ENCODE data around the gene STX18. TPM values are rescaled to one million over a fixed set of nuclear protein-coding genes. Genes with fewer than 3 reads are reported as not detected.

The STX18 gene
- total RNA-seq, 1 experiment from 2014 or later = 36.5 TPM

DNA sequence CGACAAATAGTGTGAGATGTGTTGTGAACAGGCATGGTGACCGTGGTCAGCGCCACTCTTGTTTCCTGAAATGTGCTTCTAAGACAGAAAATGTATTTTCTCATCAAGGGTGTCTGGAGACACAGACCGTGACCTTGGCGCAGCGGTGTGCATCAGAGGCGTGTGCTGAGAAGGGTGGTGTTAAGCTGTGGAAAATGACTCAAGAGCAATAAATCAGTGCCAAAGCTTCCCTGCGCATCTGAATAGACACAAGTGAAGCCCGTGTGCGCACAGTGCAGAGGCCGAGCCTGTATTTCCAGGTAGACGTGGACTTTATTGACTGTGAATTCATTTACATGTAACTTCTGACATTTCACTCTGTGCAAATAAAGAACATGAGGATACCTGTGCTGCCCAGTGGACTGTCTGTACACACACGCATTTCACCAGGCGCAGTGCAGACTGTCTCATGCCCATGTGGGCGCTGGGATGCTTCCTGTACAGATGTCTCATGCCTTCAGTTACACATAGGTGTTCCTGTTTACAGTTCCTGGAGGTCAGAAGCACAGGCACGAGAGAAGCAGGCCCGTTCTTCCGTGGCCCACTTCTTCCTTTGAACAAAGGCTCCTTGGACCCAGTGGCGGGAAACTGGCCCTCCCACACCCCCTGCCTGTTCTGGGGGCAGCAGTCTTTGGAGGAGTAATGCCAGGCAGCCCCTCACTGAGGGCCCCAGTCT lies 123.0 kb downstream of the STX18 start:
- Mint-ChIP-seq H3K4me3 (ENCODE audit: unreplicated experiment) (no peak overlapping the region), H3K27ac (ENCODE audit: unreplicated experiment) (no peak overlapping the region), H3K4me1 (ENCODE audit: low read depth, unreplicated experiment) (no peaks in the 10 kb centered on the region), H3K36me3 (ENCODE audit: insufficient read depth, unreplicated experiment) (peaks cover 33% of the 10 kb centered on the region), H3K9me3 (ENCODE audit: unreplicated experiment) (peaks cover 9% of the 10 kb centered on the region), H3K27me3 (ENCODE audit: insufficient read depth, unreplicated experiment) (no peaks in the 10 kb centered on the region)
- CTCF ChIA-PET = no interaction called here
- TF ChIP-seq, protein P1, sequence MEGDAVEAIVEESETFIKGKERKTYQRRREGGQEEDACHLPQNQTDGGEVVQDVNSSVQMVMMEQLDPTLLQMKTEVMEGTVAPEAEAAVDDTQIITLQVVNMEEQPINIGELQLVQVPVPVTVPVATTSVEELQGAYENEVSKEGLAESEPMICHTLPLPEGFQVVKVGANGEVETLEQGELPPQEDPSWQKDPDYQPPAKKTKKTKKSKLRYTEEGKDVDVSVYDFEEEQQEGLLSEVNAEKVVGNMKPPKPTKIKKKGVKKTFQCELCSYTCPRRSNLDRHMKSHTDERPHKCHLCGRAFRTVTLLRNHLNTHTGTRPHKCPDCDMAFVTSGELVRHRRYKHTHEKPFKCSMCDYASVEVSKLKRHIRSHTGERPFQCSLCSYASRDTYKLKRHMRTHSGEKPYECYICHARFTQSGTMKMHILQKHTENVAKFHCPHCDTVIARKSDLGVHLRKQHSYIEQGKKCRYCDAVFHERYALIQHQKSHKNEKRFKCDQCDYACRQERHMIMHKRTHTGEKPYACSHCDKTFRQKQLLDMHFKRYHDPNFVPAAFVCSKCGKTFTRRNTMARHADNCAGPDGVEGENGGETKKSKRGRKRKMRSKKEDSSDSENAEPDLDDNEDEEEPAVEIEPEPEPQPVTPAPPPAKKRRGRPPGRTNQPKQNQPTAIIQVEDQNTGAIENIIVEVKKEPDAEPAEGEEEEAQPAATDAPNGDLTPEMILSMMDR (IDR thresholded peaks at IDR 0.05; ENCODE audit: insufficient read depth in 1 of 2, low read depth in 1 of 2, low read length in 1 of 2, severe bottlenecking in 1 of 2, unreplicated experiment in 1 of 2) = no peak
- Histone ChIP-seq H3K4me3 (ENCODE audit: low read depth, low read length) (no peak overlapping the region), H3K27me3 (replicated peaks; ENCODE audit: control insufficient read depth, insufficient read depth, low read length) (no peaks in the 10 kb centered on the region), H3K4me1 (no peaks in the 10 kb centered on the region), H3K36me3 (ENCODE audit: control insufficient read depth, insufficient read depth, low read length) (no peaks in the 10 kb centered on the region; the same call in 1 of the 2 replicates), H3K9me3 (no peaks in the 10 kb centered on the region; the same call in 1 of the 2 replicates)
- POLR2A ChIA-PET = no interaction called here
- intact Hi-C loops (cut with micrococcal nuclease; ENCODE audit: unreplicated experiment) = no loop called here
- no peak for DNase-seq
- no TSS peak for BruUV-seq (replicated peaks)

DNA sequence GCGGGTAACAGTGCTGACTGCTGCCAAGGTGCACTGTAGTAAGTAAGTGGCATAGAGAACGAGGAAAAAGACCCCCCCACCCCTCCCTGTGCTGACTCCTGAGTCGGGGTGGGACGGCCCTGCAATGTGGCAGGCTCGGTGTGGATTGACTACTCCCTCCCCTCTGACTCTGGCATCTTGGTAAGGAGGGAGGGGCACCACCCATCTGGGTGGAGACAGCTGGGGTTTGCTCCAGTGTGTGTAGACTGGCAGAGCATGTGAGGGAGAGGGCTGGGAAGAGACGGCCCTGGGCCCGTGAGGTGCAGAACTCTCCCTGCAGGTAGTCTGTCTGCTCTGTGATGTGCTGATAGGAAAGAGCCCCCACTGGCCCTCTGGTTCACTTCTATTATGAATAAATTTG lies 124.0 kb downstream of the STX18 start:
- intact Hi-C loops (cut with micrococcal nuclease; ENCODE audit: unreplicated experiment) = no loop called here
- H3K9me3 ChIP-seq = no peaks in the 10 kb centered on the region; the same call in 1 of the 2 replicates
- no peak overlapping the region for H3K27ac Mint-ChIP-seq (ENCODE audit: unreplicated experiment)
- H3K27me3 Mint-ChIP-seq (ENCODE audit: insufficient read depth, unreplicated experiment) = no peaks in the 10 kb centered on the region
- TF ChIP-seq, protein P1 (IDR thresholded peaks at IDR 0.05; ENCODE audit: insufficient read depth in 1 of 2, low read depth in 1 of 2, low read length in 1 of 2, severe bottlenecking in 1 of 2, unreplicated experiment in 1 of 2) = no peak
- ChIA-PET POLR2A (no interaction called here), CTCF (no interaction called here)
- no peaks in the 10 kb centered on the region for H3K4me1 ChIP-seq
- H3K9me3 Mint-ChIP-seq (ENCODE audit: unreplicated experiment) = peaks cover 9% of the 10 kb centered on the region
- no peak overlapping the region for H3K4me3 ChIP-seq (ENCODE audit: low read depth, low read length)
- H3K36me3 Mint-ChIP-seq (ENCODE audit: insufficient read depth, unreplicated experiment) = peaks cover 40% of the 10 kb centered on the region
- H3K4me3 Mint-ChIP-seq (ENCODE audit: unreplicated experiment) = no peak overlapping the region
- H3K4me1 Mint-ChIP-seq (ENCODE audit: low read depth, unreplicated experiment) = no peaks in the 10 kb centered on the region
- no peak for DNase-seq
- no TSS peak for BruUV-seq (replicated peaks)
- no peaks in the 10 kb centered on the region; the same call in 1 of the 2 replicates for H3K36me3 ChIP-seq (ENCODE audit: control insufficient read depth, insufficient read depth, low read length)
- H3K27me3 ChIP-seq (replicated peaks; ENCODE audit: control insufficient read depth, insufficient read depth, low read length) = no peaks in the 10 kb centered on the region

DNA sequence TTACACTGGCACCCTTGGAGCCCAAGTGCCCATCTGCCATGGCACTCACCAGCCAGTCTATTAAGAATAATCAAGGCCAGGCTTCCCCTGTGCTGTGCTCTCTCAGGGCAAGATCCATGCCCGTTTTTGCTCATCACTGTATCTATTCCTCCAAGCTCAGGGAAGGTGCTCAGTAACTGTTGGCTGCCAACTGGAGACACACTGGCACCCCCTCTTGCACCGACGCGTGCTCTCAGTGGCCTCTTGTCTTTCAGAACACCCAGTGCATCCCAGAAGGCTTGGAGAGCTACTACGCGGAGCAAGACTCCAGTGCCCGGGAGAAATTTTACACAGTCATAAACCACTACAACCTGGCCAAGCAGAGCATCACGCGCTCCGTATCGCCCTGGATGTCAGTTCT lies 124.9 kb downstream of the STX18 start:
- TF ChIP-seq, protein P1 (IDR thresholded peaks at IDR 0.05; ENCODE audit: insufficient read depth in 1 of 2, low read depth in 1 of 2, low read length in 1 of 2, severe bottlenecking in 1 of 2, unreplicated experiment in 1 of 2) = no peak
- Histone ChIP-seq H3K4me3 (ENCODE audit: low read depth, low read length) (no peak overlapping the region), H3K9me3 (no peaks in the 10 kb centered on the region; the same call in 1 of the 2 replicates), H3K36me3 (ENCODE audit: control insufficient read depth, insufficient read depth, low read length) (no peaks in the 10 kb centered on the region; the same call in 1 of the 2 replicates), H3K27me3 (replicated peaks; ENCODE audit: control insufficient read depth, insufficient read depth, low read length) (no peaks in the 10 kb centered on the region), H3K4me1 (no peaks in the 10 kb centered on the region)
- H3K36me3 Mint-ChIP-seq (ENCODE audit: insufficient read depth, unreplicated experiment) = peaks cover 39% of the 10 kb centered on the region
- intact Hi-C loops (cut with micrococcal nuclease; ENCODE audit: unreplicated experiment) = no loop called here
- no peak overlapping the region for H3K4me3 Mint-ChIP-seq (ENCODE audit: unreplicated experiment)
- peaks cover 9% of the 10 kb centered on the region for H3K9me3 Mint-ChIP-seq (ENCODE audit: unreplicated experiment)
- CTCF ChIA-PET = no interaction called here
- BruUV-seq (replicated peaks) = no TSS peak
- H3K27ac Mint-ChIP-seq (ENCODE audit: unreplicated experiment) = peak overlapping the region; percentile 65
- POLR2A ChIA-PET = no interaction called here
- no peak for DNase-seq
- H3K27me3 Mint-ChIP-seq (ENCODE audit: insufficient read depth, unreplicated experiment) = no peaks in the 10 kb centered on the region
- H3K4me1 Mint-ChIP-seq (ENCODE audit: low read depth, unreplicated experiment) = no peaks in the 10 kb centered on the region
